ENCODE measurements around the gene RABGEF1. TPM values are rescaled to one million over a fixed set of nuclear protein-coding genes. Genes with fewer than 3 reads are reported as not detected.
"Not testable (repeated sequence)": the region's sequence is repeated elsewhere in the genome, so short reads cannot be mapped to it uniquely, and the experiment has no call there.

The RABGEF1 gene
- total RNA-seq, 1 experiment from 2014 or later, result 35.2 TPM

DNA sequence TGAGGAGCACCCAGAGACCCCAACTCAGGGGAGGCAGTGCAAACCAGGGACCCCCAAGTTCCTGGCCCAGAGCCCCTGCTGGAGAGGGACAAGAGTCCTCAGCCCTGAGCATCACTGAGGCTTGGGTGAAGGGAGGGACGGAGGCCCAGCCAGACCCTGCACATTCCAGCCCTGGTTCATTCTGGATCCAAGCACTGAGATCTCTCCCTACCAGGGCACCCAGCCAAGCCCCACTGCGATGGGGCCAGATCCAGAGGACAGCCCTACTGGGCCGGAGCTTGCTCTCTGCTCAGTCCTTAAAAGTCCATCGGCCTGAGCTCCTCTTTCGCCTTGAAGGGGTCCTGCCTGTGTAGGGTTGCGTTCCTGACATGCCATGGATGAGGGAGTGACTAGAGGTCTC is 40.5 kb upstream of the RABGEF1 start:
- Histone ChIP-seq H3F3A (ENCODE audit: insufficient read depth, low read depth) (no peaks in the 10 kb centered on the region), H3K4me1 (replicated peaks; ENCODE audit: insufficient read depth) (no peaks in the 10 kb centered on the region), H3K4me3 (no peak overlapping the region), H3K27me3 (ENCODE audit: insufficient read depth, low read depth) (no peaks in the 10 kb centered on the region), H3K36me3 (ENCODE audit: low read depth) (0 out of 2 replicates have a peak, but pooled peaks cover 3% of the 10 kb centered on the region), H3K79me2 (ENCODE audit: low read depth) (no peaks in the 10 kb centered on the region), H3K9me3 (ENCODE audit: insufficient read depth, low read depth) (no peaks in the 10 kb centered on the region), H2AFZ (no peak overlapping the region), H3K9me2 (ENCODE audit: insufficient read depth) (no peaks in the 10 kb centered on the region), H3K4me2 (no peak overlapping the region), H3K27ac (no peak overlapping the region), H4K20me1 (ENCODE audit: insufficient read depth) (no peaks in the 10 kb centered on the region)
- TF ChIP-seq EZH2 (IDR thresholded peaks at IDR 0.05; ENCODE audit: low read depth) (no peak), CTCF (conservative IDR thresholded peaks at IDR 0.05) (no peak)
- DNase-seq, result no peak
- BruUV-seq (replicated peaks), result no TSS peak
- intact Hi-C loops (cut with micrococcal nuclease; ENCODE audit: unreplicated experiment), result loop anchor here (5.0 kb wide), 1 partner anchor 528 kb away; no protein-coding TSS in a partner anchor
- ChIA-PET POLR2A (ENCODE audit: unreplicated experiment) (no interaction called here), CTCF (no interaction called here)

DNA sequence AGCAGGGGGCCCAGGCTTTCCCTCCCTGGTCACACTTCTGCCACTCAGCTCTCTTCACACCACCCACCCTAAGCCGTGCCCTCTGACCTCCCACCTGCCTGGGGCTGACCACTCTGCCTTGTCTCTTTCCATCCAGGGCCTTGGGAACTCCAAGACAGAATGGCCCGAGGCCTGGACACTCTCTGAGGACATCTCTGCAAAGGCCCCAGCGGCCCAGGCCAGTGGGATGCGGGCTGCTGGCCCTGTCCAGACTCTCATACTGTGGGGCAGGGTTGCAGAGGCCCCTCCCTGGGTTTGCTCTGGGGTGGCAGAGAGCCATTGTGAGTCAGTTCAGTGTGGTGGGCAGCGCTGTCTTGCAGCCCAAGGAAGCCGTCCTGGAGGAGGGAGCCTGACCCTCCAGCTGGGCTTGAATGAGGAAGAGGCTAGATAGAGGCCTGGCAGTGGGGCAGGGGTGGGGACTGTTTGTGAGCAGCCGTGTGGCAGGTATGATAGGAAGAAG is 39.9 kb upstream of the RABGEF1 start:
- Histone ChIP-seq H4K20me1 (ENCODE audit: insufficient read depth) (no peaks in the 10 kb centered on the region), H3K9me3 (ENCODE audit: insufficient read depth, low read depth) (no peaks in the 10 kb centered on the region), H3K4me2 (no peak overlapping the region), H3F3A (ENCODE audit: insufficient read depth, low read depth) (no peaks in the 10 kb centered on the region), H3K4me3 (no peak overlapping the region), H3K9me2 (ENCODE audit: insufficient read depth) (no peaks in the 10 kb centered on the region), H3K36me3 (ENCODE audit: low read depth) (0 out of 2 replicates have a peak, but pooled peaks cover 3% of the 10 kb centered on the region), H3K79me2 (ENCODE audit: low read depth) (no peaks in the 10 kb centered on the region), H2AFZ (no peak overlapping the region), H3K27ac (no peak overlapping the region), H3K27me3 (ENCODE audit: insufficient read depth, low read depth) (no peaks in the 10 kb centered on the region), H3K4me1 (replicated peaks; ENCODE audit: insufficient read depth) (no peaks in the 10 kb centered on the region)
- ChIA-PET POLR2A (ENCODE audit: unreplicated experiment) (no interaction called here), CTCF (no interaction called here)
- no peak for TF ChIP-seq CTCF (conservative IDR thresholded peaks at IDR 0.05)
- TF ChIP-seq EZH2 (IDR thresholded peaks at IDR 0.05; ENCODE audit: low read depth), result no peak
- DNase-seq, result no peak
- no TSS peak for BruUV-seq (replicated peaks)
- intact Hi-C loops (cut with micrococcal nuclease; ENCODE audit: unreplicated experiment), result no loop called here

DNA sequence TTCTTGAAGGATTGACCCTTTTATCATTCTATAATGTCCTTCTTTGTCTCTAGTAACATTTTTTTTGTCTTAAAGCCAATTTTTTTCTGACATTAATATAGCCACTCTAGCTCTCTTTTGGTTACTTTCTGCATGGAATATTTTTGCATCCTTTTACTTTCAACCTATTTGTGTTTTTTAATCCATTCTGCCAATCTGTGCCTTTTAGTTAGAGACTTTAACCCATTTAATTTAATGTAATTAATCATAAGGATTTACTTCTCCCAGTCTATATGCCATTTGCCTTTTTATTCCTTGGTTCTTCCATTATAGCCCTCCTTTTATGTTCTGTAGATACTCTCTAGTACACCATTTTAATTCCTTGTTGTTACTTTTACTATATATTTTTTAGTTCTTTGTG is 32.7 kb upstream of the RABGEF1 start:
- ChIA-PET POLR2A (ENCODE audit: unreplicated experiment) (no interaction called here), CTCF (no interaction called here)
- Histone ChIP-seq H3K9me2 (ENCODE audit: insufficient read depth) (no peaks in the 10 kb centered on the region), H2AFZ (no peak overlapping the region), H3K4me2 (no peak overlapping the region), H3K27me3 (ENCODE audit: insufficient read depth, low read depth) (no peaks in the 10 kb centered on the region), H3K79me2 (ENCODE audit: low read depth) (no peaks in the 10 kb centered on the region), H4K20me1 (ENCODE audit: insufficient read depth) (no peaks in the 10 kb centered on the region), H3K4me1 (replicated peaks; ENCODE audit: insufficient read depth) (no peaks in the 10 kb centered on the region), H3K4me3 (no peak overlapping the region), H3K36me3 (ENCODE audit: low read depth) (0 out of 2 replicates have a peak, but pooled peaks cover 3% of the 10 kb centered on the region), H3K27ac (no peak overlapping the region), H3F3A (ENCODE audit: insufficient read depth, low read depth) (no peaks in the 10 kb centered on the region), H3K9me3 (ENCODE audit: insufficient read depth, low read depth) (no peaks in the 10 kb centered on the region)
- TF ChIP-seq CTCF (conservative IDR thresholded peaks at IDR 0.05), result no peak
- no peak for TF ChIP-seq EZH2 (IDR thresholded peaks at IDR 0.05; ENCODE audit: low read depth)
- no TSS peak for BruUV-seq (replicated peaks)
- intact Hi-C loops (cut with micrococcal nuclease; ENCODE audit: unreplicated experiment), result no loop called here
- no peak for DNase-seq

GRCh38 chr7:66710752-66711151 is 29.8 kb upstream of the RABGEF1 start:
- H3F3A ChIP-seq (ENCODE audit: insufficient read depth, low read depth); DNase-seq; H3K4me1 ChIP-seq (replicated peaks; ENCODE audit: insufficient read depth); H2AFZ ChIP-seq; H3K9me3 ChIP-seq (ENCODE audit: insufficient read depth, low read depth); POLR2A ChIA-PET (ENCODE audit: unreplicated experiment); intact Hi-C loops (cut with micrococcal nuclease; ENCODE audit: unreplicated experiment); H3K9me2 ChIP-seq (ENCODE audit: insufficient read depth); H3K27me3 ChIP-seq (ENCODE audit: insufficient read depth, low read depth); H3K27ac ChIP-seq; H3K4me2 ChIP-seq; H3K36me3 ChIP-seq (ENCODE audit: low read depth); CTCF ChIA-PET; H3K79me2 ChIP-seq (ENCODE audit: low read depth); BruUV-seq (replicated peaks); H4K20me1 ChIP-seq (ENCODE audit: insufficient read depth); H3K4me3 ChIP-seq: not testable (repeated sequence)

Data from PC-9 (cell line).